ENCODE data around the gene CSF1R.
"Not testable (repeated sequence)": the region's sequence is repeated elsewhere in the genome, so short reads cannot be mapped to it uniquely, and the experiment has no call there.

The CSF1R gene

DNA sequence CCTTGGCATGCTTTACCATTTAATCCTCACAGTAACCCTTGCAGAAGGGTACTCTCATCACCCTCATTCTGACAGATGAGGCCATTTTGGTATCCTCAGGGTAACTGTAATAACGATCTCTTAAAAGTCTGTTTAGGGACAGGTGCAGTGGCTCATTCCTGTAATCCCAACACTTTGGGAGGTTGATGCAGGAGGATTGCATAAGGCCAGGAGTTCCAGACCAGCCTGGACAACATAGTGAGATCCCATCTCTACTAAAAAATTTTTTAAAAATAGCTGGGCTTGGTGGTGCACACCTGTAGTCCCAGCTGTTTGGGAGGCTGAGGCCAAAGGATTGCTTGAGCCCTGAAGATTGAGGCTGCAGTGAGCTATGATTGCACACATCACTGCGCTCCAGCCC is 31.8 kb downstream of the CSF1R start:
- no peak for DNase-seq (ENCODE audit: low read depth in 2 of 2)

DNA sequence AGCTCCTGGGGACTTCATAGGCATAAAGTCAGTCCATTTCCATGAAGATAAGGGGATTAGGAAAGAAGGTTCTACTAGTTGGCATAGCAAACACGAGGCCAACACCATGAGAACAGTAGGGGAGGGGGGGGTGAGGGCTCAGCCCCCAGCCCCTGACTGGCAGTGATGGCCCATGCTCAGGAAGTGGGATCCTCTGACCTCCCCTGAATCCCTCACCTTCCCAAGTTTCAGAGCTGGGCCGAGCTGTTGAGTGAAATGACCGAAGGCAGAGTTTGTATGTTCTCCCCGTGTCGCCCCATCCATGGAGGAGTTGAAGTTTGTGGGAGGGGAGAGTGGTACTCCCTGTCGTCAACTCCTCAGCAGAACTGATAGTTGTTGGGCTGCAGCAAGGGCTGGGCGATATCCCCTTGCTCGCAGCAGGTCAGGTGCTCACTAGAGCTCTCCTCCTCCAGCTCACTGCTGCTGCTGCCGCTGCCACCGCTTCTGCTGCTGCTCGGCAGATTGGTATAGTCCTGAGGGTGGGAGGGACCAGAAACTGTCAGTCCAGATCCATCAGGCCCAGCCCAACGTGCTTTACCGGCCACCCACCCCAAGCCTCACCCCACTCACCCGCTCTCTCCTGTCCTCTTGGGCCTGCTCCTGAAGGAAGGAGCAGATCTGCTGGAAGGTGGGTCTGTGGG is 32.5 kb downstream of the CSF1R start:
- DNase-seq (ENCODE audit: low read depth in 2 of 2): no peak

DNA sequence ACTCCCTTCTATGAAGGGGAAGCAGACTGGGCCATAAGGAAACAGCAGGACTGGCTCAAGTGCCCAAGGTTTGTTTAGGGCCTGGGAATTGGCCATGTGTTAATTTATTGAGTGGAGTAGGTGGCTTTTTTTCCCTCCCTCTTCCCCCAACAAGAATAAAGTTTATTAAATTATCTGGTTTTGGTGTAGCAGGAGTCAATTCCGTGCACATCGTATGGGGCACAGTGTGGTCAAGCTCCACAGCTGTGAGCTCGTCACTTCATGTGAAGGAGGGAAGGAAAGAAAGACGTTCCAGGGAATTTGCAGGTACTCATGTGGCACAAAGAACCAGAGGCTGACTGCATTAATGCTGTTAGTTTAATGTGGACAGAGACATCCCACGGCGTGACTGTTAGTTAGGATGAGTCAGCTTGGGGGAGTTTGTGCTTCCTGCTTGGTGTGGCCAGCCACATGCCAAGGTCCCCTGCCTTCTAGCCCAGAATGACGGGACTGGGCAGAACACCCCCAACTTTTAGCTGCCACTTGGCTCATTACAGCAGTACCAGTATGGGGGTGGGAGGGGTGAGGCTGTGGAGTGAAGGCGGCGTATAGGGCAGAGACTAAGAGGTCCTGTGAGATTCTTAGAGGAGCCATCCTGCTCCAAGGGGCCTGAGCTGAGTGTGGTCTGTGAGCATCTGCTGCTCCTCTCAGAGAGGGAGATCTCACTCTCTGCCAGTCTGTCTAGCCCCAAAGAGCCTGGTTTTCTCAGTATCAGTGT is 33.2 kb downstream of the CSF1R start:
- DNase-seq (ENCODE audit: low read depth in 2 of 2): no peak

DNA sequence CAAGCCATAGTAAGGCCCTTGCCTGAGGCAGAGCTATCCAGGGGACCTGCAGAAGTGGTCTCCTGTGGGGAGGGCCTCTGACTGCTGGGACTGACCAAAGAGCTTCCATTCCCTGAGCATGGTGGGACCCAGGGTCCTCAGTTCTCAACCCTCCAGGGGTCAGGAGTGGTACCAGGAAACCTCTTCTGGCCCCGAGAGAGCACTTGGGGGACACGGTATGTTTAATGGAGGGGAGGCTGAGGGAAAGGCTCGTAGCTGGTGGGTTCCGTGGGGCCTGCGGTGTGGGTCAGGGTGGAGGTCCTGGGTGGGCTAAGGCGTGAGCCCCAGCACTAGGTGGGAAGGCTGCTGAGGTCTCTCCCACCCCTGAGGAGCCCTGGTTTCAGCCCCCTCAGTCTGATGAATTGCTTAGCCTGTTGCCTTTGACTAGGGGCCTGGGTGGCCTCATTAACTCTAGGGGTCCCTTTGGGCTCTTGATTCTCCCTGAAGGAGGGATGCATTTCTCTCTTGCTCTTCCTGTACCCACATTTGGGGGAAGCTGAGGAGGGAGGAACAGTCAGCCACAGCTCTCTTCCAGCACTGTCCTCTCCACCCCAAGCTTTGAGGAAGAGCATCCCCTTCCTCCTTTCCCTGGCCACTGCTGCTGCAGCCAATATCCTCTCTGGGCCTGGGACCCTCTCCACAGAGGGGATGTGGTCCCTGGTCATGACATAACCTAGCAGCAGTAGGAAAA is 34.0 kb downstream of the CSF1R start:
- no peak for DNase-seq (ENCODE audit: low read depth in 2 of 2)

DNA sequence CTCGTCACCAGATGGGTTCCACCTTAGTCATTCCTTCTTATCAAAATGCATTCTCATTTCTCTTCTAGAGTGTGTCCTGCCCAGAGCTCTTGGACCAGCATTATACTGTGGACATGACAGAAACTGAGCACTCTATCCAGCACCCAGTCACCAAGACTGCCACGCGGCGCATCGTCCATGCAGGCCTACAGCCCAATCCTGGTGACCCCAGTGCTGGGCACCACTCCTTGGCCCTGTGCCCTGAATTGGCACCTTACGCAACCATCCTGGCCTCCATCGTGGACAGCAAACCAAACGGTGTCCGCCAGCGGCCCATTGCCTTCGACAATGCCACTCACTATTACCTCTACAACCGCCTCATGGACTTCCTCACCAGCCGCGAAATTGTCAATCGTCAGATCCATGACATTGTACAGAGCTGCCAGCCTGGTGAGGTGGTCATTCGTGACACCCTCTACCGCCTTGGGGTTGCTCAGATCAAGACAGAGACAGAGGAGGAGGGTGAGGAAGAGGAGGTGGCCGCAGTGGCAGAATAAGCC is 34.6 kb downstream of the CSF1R start:
- DNase-seq (ENCODE audit: low read depth in 2 of 2): no peak

DNA sequence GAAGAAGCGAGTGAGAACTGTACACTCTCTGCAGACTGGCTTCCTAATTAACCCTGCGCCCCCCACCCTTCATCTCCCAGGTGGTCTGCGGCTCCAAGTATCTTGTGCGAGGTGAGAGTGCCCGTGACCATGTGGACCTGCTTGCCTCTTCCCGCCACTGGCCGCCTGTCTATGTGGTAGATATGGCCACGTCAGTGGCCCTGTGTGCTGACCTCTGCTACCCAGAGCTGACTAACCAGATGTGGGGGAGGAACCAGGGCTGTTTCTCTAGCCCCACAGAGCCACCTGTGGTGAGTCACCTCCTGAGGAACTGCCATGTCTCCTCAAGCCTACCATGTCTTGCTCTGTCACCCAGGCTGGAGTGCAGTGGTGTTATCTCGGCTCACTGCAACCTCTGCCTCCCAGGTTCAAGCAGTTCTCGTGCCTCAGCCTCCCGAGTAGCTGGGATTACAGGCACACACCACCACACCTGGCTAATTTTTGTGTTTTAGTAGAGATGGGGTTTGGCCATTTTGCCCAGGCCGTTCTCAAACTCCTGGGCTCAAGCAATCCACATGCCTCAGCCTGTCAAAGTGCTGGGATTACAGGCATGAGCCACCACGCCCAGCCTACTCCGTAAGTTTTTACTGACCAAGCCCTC is 36.1 kb downstream of the CSF1R start:
- not testable (repeated sequence) for DNase-seq (ENCODE audit: low read depth in 2 of 2)

DNA sequence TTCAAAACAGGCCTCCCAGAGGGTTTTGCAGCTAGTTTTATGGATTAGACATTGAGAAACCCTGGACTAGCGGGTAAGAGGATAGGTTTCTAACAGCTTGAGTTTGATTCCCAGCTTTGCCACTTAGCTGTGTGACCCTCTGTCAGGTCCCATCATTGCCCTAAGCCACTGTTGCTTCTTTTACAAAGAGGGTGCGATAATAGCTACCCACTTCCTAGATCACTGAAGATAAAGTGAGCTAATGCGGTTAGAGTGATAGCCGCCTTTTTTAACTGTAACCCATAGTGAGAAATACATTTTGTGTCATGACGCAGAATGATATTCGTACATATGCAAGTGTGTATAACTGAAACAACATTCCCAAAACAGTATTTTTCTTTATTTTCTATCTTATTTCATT is 40.3 kb downstream of the CSF1R start:
- DNase-seq (ENCODE audit: low read depth in 2 of 2): no peak

DNA sequence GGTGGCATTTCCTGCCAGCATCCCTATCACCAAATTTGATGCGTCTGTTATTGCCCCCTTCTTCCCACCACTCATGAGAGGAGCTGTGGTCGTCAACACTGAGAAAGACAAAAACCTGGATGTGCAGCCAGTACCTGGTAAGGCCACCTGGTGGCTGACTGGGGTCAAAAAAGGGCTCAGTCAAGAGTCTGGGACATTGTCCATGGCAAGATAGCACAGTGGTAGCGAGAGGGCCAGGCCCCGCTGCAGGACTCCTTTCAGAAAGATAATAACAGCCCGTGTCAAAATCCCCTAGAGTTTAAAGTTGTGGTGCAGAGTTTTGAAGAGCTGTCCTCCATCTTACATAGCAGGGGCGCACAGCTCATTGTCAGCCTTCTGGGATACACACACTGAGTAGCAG is 40.8 kb downstream of the CSF1R start:
- DNase-seq (ENCODE audit: low read depth in 2 of 2): no peak

DNA sequence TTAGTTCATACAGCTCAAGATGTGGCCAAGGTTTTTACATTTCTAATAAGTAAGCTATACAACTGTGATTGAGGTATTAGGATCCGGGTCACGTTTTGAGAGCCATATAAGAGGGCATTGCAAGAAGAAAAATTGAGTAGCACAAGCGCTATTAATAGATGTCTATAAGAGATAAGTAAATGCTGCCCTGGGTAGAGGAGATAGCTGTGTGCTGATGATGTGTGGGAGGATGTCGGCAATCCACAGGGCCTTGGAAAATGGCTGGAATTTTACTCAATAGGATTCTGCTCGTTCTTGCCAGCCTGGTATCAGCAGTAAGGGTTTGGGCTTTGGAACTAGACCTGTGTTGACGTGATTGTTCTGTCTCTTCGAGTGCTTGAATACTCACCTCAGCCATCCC is 41.6 kb downstream of the CSF1R start:
- no peak for DNase-seq (ENCODE audit: low read depth in 2 of 2)

DNA sequence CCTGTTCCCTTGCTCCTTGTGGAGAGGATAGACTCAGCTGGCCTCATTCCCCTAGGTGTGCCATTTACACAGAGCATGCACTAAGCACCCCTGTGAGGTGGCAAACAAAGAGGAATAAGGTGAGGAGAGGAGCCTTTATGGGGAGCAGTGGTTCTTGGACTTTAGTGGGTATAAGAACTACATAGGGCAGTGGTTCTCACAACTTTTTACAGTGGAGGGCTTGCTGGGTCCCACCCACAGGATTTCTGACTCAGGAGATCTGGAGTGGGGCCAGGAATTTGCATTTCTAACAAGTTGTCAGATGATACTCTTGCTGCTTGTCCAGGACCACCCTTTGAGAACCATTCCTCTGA is 42.0 kb downstream of the CSF1R start:
- no peak for DNase-seq (ENCODE audit: low read depth in 2 of 2)

DNA sequence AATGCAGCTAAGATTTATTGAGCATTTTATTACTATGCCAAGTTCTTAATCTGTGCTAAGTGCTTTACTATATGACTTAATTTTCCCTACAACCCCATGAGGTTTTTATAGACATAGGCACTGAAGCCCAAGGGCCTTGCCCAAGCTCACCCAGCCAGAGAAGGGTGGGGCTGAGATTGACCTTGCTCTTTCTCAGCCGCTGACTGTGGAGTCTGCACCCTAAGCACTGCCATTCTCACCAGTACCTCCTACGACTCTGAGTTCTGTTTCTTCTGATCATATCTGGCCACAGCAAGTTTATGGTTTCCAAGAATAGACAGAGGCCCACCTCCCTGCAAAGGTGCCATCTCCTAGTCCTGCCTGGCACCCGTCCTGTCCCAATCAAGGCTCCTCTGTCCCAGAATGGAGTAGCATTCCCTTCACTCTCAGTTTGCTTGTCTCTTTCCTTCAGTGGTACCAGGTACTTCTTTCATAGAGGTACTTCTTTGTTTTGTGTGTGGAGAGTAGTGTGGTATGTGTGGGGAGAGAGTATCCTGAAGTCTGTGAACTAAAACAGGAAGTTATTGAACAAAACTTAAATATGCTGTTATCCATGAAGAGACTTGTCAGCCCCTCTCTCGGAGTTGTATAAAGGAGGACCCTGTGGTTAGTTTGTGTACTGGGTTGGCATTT is 42.6 kb downstream of the CSF1R start:
- DNase-seq (ENCODE audit: low read depth in 2 of 2): no peak

DNA sequence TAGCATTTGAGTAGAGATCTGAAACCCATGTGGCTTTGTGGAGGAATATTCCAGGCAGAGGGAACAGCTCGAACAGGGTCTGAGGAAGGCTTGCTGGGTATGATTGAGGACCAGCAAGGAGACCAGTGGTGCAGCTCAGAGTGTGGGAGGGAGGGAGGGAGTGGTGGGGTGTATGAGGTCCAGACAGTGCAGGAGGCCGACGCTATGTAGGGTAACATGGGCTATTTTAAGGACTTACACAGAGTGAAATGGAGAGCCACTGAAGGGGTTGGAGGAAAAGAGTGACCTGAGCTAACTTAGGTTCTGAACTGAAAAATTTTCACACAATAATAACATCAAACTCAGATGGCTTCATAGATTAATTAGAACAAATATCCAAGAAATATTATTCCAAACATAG is 43.9 kb downstream of the CSF1R start:
- no peak for DNase-seq (ENCODE audit: low read depth in 2 of 2)

DNA sequence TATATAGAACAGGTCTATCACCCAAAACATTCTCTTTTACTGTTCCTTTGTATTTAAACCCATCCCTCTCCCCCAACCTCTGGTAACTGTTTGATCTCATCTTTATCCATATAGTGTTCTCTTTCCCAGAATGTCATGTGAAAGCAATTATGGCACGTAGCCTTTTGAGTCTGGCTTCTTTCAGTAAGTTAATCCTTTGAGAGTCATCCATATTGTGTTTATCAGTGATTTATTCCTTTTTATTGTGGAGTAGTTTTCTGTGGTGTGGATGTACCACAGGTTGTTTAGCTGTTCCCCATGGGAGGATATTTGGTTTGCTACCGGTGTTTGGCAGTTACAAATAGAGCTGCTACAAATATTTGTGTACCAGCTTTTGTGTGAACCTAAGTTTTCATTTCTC is 47.8 kb downstream of the CSF1R start:
- DNase-seq (ENCODE audit: low read depth in 2 of 2): no peak

DNA sequence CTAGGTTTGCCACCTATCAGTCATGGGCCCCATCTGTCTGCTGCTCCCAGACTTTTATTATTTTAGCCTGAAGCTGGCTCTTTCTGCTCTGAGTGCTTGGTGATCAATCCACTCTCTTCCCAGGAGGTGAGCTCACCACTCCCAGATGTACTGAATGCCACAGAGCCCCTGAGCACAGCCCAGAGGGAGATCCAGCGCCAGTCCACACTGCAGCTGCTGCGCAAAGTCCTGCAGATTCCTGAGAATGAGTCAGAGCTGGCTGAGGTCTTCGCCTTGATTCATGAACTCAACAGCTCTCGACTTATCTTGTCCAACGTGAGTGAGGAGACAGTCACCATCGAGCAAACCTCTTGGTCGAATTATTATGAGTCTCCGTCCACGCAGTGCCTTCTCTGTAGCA is 49.8 kb downstream of the CSF1R start:
- no peak for DNase-seq (ENCODE audit: low read depth in 2 of 2)

DNA sequence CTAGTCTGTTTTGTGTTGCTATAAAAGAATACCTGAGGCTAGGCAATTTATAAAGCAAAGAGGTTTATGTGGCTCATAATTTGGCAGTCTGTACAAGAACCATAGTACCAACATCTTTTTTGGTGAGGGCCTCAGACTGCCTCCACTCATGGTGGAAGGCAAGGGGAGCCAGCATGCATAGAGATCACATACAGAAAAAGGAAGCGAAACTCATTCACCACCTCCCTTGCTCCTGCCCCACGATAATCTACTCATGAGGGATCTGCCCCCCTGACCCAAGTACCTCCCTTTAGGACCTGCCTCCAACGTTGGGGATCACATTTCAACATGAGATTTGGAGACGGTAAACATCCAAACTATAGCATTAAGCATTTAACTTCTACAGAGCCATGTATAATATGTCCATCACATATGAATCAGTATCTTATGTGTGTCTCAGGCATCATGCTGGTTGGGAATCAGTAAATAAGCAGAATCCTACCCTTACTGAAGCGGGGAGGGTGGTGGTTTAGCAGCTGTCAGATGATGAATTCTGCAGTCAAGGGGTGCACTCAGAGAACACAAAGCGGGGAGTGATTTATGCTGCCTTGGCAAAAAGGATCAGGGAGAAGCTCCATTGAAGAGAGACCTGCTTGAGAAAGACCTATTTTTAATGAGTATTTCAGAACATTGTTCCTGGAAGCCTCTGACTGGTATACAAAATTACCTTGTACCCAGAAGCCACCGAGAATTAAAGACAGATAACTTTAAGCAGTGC is 51.0 kb downstream of the CSF1R start:
- DNase-seq (ENCODE audit: low read depth in 2 of 2): no peak

DNA sequence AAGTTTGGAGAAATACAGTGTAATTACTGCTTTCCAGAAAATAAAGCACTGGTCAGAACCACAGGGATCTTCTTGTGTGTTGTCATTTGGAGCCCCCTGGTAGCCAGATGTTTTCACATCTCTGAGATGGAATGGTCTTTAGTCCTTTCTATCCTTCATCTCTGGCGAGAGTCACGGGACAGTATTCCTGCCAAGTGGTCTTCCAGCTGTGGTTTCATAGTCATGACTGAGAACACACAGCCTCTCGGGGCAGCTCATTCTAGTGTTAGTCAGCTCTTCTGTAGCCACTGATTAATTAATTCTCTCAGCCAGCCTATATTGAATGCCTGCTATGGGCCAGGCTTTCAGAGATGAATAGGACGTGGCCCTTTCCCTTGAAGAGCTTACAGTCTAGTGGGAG is 51.7 kb downstream of the CSF1R start:
- DNase-seq (ENCODE audit: low read depth in 2 of 2): no peak

DNA sequence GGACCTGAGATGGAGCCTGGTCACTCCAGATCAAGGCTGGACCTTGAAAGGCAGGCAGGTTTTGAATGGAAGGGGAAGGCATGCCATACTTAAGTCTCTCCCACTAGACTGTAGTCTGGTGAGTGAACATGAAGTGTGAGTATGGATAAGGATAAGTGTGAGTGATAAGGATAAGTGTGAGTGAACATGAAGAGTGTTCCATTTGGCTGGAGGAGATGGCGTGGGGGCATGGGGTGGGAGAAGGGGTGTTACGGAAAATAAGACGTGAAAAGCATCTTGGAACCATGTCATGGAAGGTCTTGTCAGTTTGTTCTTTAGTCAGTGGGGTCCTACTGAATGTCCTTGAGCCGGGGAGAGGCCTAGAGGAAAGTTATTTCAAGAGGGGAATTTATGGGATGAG is 53.0 kb downstream of the CSF1R start:
- DNase-seq (ENCODE audit: low read depth in 2 of 2): no peak

DNA sequence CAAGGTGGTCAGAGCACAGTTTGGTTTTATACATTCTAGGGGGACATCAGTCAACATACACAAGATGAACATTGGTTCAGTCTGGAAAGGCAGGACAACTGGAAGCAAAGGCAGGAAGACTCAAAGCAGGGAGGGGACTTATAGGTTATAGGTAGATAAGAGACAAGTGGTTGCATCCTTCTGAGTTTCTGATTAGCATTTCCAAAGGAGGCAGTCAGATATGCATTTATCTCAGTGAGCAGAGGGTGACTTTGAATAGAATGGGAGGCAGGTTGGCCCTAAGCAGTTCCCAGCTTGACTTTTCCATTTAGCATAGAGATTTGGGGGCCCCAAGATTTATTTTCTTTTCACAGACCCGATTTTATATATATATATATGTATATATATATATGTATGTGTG is 58.3 kb downstream of the CSF1R start:
- DNase-seq (ENCODE audit: low read depth in 2 of 2): not testable (repeated sequence)

DNA sequence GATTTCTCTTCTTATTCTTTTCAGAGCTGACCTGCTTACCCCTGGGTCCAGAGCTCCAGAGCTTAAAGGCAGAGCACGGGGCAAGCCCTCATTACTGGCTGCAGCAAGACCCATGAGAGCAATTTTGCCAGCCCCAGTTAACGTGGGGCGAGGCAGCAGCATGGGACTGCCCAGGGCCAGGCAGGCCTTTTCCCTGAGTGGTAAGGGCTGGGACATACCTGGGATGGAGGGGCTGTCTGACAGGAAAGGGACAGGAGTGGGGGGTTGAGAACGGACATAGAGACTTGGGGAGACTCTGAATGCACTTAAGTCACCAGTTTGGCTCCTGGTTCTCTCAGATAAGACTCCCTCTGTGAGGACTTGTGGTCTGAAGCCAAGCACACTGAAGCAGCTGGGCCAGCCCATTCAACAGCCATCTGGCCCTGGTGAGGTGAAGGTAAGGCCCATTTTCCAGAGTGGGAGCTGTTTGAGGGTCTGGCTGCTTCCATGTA is 59.6 kb downstream of the CSF1R start:
- DNase-seq (ENCODE audit: low read depth in 2 of 2): no peak

DNA sequence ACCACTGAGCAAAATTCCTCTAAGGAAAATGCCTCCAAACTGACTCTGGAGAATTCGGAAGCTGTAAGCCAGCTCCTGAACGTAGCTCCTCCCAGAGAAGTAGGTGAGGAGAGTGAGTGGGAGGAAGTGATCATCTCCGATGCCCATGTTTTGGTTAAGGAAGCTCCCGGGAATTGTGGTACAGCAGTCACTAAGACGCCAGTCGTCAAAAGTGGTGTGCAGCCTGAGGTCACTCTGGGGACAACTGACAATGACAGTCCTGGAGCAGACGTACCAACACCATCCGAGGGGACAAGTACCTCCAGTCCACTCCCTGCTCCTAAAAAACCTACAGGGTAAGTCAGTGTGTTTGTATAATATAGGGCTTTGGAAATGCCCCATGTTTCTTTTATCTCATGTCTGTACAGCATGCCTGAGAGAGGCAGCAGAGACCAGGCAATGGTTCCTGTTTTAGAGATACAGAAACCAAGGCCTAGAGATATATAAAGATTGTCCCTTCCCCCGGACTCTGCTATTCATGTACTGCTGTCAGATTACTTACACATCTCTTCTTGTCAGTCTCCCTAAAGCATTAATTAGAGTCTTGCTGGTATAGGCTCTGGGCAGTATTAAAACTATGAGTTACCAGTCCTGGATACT is 61.9 kb downstream of the CSF1R start:
- DNase-seq (ENCODE audit: low read depth in 2 of 2): no peak
